BE2C (cell line): ENCODE data around the gene TSACC.
"Not testable (repeated sequence)": the region's sequence is repeated elsewhere in the genome, so short reads cannot be mapped to it uniquely, and the experiment has no call there.

Experiments
- DNase-seq: peaks from one replicate; pipeline ENCODE4 v3.0.0-alpha.2; 2020
- H3K27me3 ChIP-seq: fragments of 250-450 bp; sonication (Bioruptor Pico); 2 replicates; pipeline ENCODE4 v1.5.1; 2020; ENCODE audit warnings: mild to moderate bottlenecking
- H3K36me3 ChIP-seq: fragments of 250-450 bp; sonication (Bioruptor Pico); 2 replicates; pipeline ENCODE4 v1.5.1; 2020; ENCODE audit warnings: mild to moderate bottlenecking
- H3K4me1 ChIP-seq: fragments of 250-450 bp; sonication (Bioruptor Pico); 2 replicates; pipeline ENCODE4 v1.5.1; 2020
- H3K4me3 ChIP-seq: 2 replicates; pipeline ENCODE4 v1.5.1; 2011; ENCODE audit warnings: low read depth, low read length
- H3K9me3 ChIP-seq: fragments of 250-450 bp; sonication (Bioruptor Pico); 2 replicates; pipeline ENCODE4 v1.5.1; 2020
- CTCF ChIP-seq: IDR thresholded peaks from 2 replicates; pipeline ENCODE4 v1.5.1; 2012; ENCODE audit warnings: mild to moderate bottlenecking, low read depth, low read length

The TSACC gene

GRCh38 chr1:156337888-156338179 is 492 bp upstream of the TSACC start:
- no peaks in the 10 kb centered on the region for H3K9me3 ChIP-seq
- no peak for DNase-seq
- no peak for TF ChIP-seq CTCF
- no peaks in the 10 kb centered on the region for H3K27me3 ChIP-seq
- peaks cover 7% of the 10 kb centered on the region; the same call in 1 of the 2 replicates for H3K4me1 ChIP-seq
- peaks cover 32% of the 10 kb centered on the region for H3K36me3 ChIP-seq
- H3K4me3 ChIP-seq = peak overlapping the region; percentile 86

GRCh38 chr1:156342166-156342955 is 4.0 kb downstream of the TSACC start:
- TF ChIP-seq CTCF = no peak
- Histone ChIP-seq H3K9me3 (no peaks in the 10 kb centered on the region), H3K4me1 (peaks cover 33% of the 10 kb centered on the region), H3K27me3 (no peaks in the 10 kb centered on the region), H3K4me3 (no peak overlapping the region), H3K36me3 (no peaks in the 10 kb centered on the region; the same call in 1 of the 2 replicates)
- no peak for DNase-seq

- Histone ChIP-seq H3K9me3 (no peaks in the 10 kb centered on the region), H3K4me1 (peaks cover 37% of the 10 kb centered on the region), H3K4me3 (no peak overlapping the region), H3K36me3 (no peaks in the 10 kb centered on the region), H3K27me3 (no peaks in the 10 kb centered on the region)
- DNase-seq = peak; percentile 61
- TF ChIP-seq CTCF = no peak
Observed at GRCh38 chr1:156344409-156344808, 6.1 kb downstream of the TSACC start.

GRCh38 chr1:156346035-156346434 is 7.7 kb downstream of the TSACC start:
- H3K4me3 ChIP-seq, H3K9me3 ChIP-seq, H3K36me3 ChIP-seq, DNase-seq, H3K27me3 ChIP-seq: not testable (repeated sequence)
- peaks cover 37% of the 10 kb centered on the region for H3K4me1 ChIP-seq

GRCh38 chr1:156346636-156347035 is 8.3 kb downstream of the TSACC start:
- Histone ChIP-seq H3K36me3 (no peaks in the 10 kb centered on the region), H3K4me3 (no peak overlapping the region), H3K27me3 (no peaks in the 10 kb centered on the region), H3K4me1 (peaks cover 37% of the 10 kb centered on the region), H3K9me3 (no peaks in the 10 kb centered on the region)
- no peak for TF ChIP-seq CTCF
- DNase-seq = no peak

- DNase-seq = no peak
- H3K4me3 ChIP-seq = no peak overlapping the region
Observed at GRCh38 chr1:156347331-156347730, 9.0 kb downstream of the TSACC start.

GRCh38 chr1:156352481-156352880 is 14.2 kb downstream of the TSACC start:
- not testable (repeated sequence) for H3K4me1 ChIP-seq, H3K9me3 ChIP-seq, H3K27me3 ChIP-seq, H3K4me3 ChIP-seq, H3K36me3 ChIP-seq, DNase-seq

More at GRCh38 chr1:156347331-156347730, 9.0 kb downstream of the TSACC start:
- Histone ChIP-seq H3K36me3 (no peaks in the 10 kb centered on the region), H3K27me3 (no peaks in the 10 kb centered on the region), H3K4me1 (peaks cover 36% of the 10 kb centered on the region), H3K9me3 (no peaks in the 10 kb centered on the region)
- TF ChIP-seq CTCF = no peak
